MM.1S (cell line): ENCODE measurements around the gene SLC12A7.

Source experiments
- CTCF ChIP-seq: fragments of 300-600 bp; sonication (generic); IDR thresholded peaks from 2 replicates; pipeline ENCODE4 v1.5.1; 2016; ENCODE audit warnings: antibody characterized with exemption, low read length, mixed read lengths
- EZH2 ChIP-seq: fragments of 300-600 bp; sonication (generic); optimal IDR thresholded peaks from 2 replicates; pipeline ENCODE3; 2017; ENCODE audit warnings: low read depth, mild to moderate bottlenecking, antibody characterized with exemption, low read length, mixed read lengths
- EZH2phosphoT487 ChIP-seq: fragments of 300-600 bp; sonication (generic); IDR thresholded peaks from 2 replicates; pipeline ENCODE4 v1.6.1; 2018; ENCODE audit warnings: antibody characterized with exemption, low read length

- no peak for TF ChIP-seq CTCF
- no peak for TF ChIP-seq EZH2phosphoT487
- TF ChIP-seq EZH2: no peak
Measured at GRCh38 chr5:1002836-1003235, 109.0 kb downstream of the SLC12A7 start.
